ENCODE results near the gene BRME1.

Gene BRME1

GRCh38 chr19:13843104-13843921, 62.6 kb downstream of the BRME1 start:
- no peak for FAIRE-seq

GRCh38 chr19:13842291-13843103, 63.4 kb downstream of the BRME1 start:
- no peak for FAIRE-seq

GRCh38 chr19:13841962-13842290, 64.0 kb downstream of the BRME1 start:
- FAIRE-seq, result no peak

GRCh38 chr19:13841086-13841961, 64.6 kb downstream of the BRME1 start:
- FAIRE-seq, result no peak

GRCh38 chr19:13840305-13841085, 65.4 kb downstream of the BRME1 start:
- no peak for FAIRE-seq

GRCh38 chr19:13839938-13840304, 66.0 kb downstream of the BRME1 start:
- FAIRE-seq, result no peak

- FAIRE-seq, result no peak
Measured at GRCh38 chr19:13839130-13839937, 66.6 kb downstream of the BRME1 start.

- no peak for FAIRE-seq
Measured at GRCh38 chr19:13838435-13839129, 67.3 kb downstream of the BRME1 start.

GRCh38 chr19:13835791-13836723, 69.9 kb downstream of the BRME1 start:
- no peak for FAIRE-seq

GRCh38 chr19:13834244-13835069, 71.5 kb downstream of the BRME1 start:
- no peak for FAIRE-seq

- no peak for FAIRE-seq
Measured at GRCh38 chr19:13833330-13834243, 72.3 kb downstream of the BRME1 start.
